ENCODE measurements around the gene DUSP22.

GRCh38 chr6:308768-309167, 16.5 kb downstream of the DUSP22 start:
- TF ChIP-seq GATA2 (IDR thresholded peaks at IDR 0.05; ENCODE audit: low read depth, low read length) (no peak), GATA3 (IDR thresholded peaks at IDR 0.05; ENCODE audit: low read depth, low read length) (no peak)

All from SH-SY5Y (cell line).